Measurements from ENCODE around the gene PLEKHG7.
"Not testable (repeated sequence)": the region's sequence is repeated elsewhere in the genome, so short reads cannot be mapped to it uniquely, and the experiment has no call there.

Gene PLEKHG7, protein sequence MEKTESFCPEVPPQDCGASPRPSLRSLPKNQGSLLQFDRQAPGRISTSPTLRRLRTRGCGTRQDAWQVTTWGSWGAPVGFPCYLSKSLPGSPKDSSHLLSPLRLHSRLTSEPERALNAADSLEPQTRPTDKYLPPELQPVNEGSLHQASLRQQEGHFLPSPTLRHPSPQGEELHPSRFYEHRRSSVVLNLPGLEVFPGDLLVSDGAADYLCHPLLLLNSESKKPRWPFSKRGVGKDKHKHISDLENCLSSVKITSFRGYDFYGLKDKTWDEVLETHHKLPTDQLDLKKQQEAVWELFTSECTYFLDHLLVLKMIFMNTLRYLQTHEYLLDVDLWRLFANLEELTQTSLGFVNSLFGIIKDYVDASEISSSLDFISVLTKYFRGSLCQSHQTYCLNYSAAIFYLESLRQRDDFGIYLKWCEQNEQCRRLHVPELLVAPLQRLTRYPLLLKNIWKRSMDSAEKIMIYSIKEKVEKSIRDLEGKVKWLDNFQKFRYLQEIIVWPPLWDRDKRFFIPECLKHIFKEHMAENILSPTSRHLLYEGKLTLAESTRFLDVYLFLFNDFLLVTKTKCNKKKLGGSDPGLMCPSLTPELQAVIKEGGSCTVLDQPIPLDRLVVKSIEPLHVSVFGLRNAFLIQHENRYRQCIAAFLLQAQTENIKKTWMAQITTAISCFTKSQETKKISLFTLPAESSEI

GRCh38 chr12:92702754-92703679, at the start of gene PLEKHG7:
Gene PLEKHG7 (plus strand): TSS chr12:92702989. CDS start chr12:92706632, 3,643 bp downstream.
- no peak for DNase-seq

DNA sequence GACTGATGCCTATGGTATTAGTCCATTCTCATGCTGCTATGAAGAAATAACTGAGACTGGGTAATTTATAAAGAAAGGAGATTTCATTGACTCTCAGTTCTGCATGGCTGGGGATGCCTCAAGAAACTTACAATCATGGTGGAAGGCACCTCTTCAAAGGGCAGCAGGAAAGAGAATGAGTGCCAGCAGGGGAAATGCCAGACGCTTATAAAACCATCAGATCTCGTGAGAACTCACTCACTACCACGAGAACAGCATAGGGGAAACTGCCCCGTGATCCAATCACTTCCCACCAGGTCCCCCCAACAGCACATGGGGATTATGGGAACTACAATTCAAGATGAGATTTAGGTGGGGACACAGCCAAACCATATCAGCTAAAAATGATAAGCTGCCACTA, 48.5 kb upstream of the PLEKHG7 start:
- DNase-seq = not testable (repeated sequence)

DNA sequence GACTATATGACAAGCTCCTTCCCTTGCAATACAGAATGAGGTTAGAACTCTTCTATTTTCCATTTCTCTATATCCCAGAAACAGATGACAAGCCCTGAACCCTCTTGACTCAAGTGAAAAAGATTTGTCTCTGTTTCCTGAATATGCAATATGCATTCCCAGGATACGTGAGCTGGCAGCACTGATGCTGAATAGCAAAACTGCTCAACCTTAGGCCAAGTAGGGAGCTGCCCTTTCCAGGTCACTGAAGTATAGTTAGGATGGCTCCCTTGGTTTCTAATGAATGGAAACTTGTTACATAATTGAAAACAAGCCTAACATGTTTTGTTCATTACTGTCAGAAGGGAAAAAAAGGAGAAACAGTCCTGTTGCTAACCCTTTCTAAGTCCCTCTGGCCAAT, 47.9 kb upstream of the PLEKHG7 start:
- DNase-seq = no peak

GRCh38 chr12:92656911-92657310, 45.9 kb upstream of the PLEKHG7 start:
- no peak for DNase-seq

DNA sequence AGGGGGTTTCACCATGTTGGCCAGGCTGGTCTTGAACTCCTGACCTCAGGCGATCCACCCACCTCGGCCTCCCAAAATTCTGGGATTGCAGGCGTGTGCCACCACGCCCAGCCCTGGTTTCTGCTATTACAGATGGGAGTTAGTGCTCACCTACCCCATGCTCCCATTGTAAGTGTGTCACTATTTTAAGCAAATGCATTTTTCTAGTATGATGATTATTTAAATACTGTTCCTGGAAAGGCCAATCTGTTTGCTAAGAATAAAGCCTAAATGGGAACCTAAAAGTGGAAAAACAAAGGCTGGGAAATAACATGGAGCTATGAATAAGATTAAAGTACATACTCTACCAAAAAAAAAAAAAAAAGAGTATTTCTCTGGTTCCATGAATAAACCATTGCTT, 45.0 kb upstream of the PLEKHG7 start:
- DNase-seq = no peak

DNA sequence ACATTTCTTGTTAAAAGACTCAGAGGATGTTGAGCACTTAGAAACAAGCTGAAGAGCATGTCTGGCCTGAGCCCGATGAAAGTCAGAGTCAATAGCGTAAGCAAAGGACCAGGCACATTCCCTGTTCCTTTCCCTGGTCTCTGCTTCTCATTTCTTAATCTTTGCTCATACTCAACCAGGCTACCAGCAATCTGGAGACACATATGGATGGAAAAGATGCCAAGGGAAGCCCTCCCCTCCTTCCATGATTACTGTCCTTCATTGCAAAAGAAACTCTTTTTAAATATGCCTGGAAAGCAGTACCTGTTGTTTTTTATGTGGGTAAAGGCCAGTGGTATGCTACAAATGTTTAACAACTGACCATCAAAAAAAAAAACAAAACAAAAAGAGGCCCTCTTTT, 44.2 kb upstream of the PLEKHG7 start:
- DNase-seq = no peak

DNA sequence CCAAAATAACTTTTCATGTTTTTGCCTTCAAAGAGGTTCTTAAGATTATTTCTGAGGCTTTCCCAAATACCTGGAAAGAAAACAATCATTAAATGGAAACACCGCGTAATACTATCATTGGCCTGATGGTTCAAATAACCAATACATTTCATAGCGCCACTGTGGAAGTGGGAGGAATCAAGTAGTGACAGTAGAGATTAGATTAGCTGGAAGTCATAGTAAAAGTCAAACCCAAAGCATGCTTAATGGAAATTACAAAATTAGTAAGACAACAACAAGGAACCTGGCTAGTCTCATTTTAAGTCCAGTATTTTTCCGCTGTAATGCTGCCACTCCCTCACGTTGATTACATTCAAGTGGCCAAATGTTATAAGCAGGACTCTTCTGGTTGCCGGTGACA, 41.5 kb upstream of the PLEKHG7 start:
- no peak for DNase-seq

- DNase-seq = no peak
Measured at GRCh38 chr12:92665496-92665895, 37.3 kb upstream of the PLEKHG7 start.

- no peak for DNase-seq
Measured at GRCh38 chr12:92668739-92669138, 34.0 kb upstream of the PLEKHG7 start.

GRCh38 chr12:92671524-92671923, 31.3 kb upstream of the PLEKHG7 start:
- DNase-seq = not testable (repeated sequence)

GRCh38 chr12:92673756-92674155, 29.0 kb upstream of the PLEKHG7 start:
- no peak for DNase-seq

DNA sequence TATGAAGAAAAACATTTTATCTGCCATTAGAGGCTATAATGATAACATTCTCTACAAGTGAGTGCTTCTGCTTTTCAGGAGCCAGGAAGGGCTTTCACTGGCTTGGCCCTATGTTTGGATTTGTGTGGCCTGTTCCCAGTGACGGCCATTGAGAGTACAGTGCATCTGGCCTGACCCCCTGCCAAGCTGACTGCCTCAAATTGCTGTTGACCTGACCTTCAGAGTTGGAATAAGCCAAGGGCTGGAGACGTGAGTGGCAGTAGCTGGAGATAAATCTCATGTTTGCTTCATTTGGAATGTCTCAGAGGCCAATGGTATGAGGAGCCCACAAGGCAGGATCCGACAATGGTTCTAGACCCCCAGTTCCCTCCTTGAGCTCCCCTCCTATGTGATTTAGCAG, 28.3 kb upstream of the PLEKHG7 start:
- no peak for DNase-seq

DNA sequence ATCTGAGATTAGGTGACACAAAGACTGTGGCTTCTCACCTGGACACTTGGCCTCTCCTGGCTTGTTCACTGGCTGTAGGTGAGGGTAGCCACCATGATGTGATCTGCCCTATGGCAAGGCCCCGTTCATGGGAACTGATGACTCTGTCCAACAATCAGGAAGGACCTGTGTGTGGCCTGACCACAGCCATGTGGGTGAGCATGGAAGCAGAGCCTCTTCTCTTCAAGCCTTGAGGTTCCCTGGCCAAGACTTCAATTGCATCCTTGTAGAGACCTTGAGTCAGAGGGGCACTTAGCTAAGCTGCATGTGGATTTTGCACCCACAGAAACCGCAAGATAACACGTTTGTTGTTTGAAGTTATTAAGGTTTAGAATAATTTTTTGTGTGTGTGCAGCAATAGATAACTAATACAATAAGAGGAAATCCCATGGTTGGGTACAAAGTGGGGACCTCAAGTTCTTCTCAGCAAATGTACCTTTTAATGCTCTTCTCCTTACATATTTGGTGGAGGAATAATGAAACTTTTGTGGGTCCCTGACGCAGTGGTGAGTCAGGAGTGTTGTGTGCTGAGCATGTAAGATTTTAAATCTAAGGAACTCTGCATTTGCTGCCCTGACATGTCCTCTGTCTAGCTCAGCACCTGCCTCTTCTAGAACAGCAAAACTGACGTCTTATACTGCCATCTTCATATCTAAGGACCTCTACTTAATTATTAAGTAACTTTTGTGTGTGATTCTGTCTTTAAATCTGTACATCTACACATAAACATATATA, 27.5 kb upstream of the PLEKHG7 start:
- no peak for DNase-seq

DNA sequence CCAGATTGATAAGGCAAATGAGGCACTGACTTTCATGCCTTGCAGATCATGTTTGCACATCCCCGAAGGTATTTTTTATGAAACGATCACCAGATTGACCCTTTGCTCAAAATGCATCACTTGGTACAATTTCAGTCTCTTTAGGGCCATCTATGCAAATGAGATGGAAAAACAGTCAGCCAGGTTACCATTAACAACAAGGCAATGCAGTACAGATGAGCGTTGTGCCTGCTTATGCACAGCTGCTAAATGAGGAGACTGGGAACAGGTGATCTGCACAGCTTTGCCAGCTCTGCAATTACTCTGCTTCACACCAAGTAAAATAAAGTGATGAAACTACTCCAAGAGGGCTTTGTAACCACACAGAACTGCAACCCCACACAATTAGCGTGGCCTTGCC, 26.1 kb upstream of the PLEKHG7 start:
- DNase-seq = no peak

DNA sequence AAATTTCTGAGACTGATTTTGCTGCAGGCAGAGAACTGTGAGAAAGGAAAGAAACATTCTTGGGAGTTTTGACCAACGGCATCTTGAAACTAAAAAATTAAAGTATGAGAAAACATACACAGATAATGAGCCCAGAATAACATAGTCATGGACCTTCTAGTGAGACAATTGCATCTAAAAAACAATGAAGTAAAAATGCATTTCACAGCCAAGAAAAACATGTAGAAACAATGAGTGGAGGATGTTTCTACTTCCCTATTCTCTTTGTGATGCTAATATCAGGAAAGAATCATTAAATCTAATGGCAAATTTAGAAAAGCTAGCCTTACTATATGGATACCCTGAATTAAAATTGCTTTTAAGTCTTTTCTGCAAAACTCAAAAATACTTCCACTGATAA, 12.2 kb upstream of the PLEKHG7 start:
- no peak for DNase-seq

- no peak for DNase-seq
Measured at GRCh38 chr12:92695056-92695455, 7.7 kb upstream of the PLEKHG7 start.

GRCh38 chr12:92695577-92695976, 7.2 kb upstream of the PLEKHG7 start:
- DNase-seq = no peak

DNA sequence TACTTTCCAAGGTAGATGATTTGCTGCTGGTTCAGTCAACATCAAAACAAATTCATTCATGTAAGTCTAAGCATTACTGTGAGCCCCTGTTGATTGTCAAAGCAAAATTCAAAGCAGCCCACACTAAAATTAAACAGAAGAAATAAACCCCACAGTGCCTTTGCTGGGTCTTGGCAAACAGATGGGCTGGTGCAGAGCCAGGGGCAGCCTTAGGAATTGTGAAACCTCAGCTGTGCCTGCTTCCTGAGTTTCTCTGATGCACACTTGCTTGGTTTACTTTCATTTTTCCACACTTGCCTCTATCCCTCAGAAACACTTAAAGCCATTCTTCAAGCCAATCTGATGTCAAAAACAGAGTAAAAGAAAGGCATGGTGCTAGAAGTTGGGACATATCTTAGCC, 6.6 kb upstream of the PLEKHG7 start:
- DNase-seq = no peak

GRCh38 chr12:92698474-92698873, 4.3 kb upstream of the PLEKHG7 start:
- no peak for DNase-seq

DNA sequence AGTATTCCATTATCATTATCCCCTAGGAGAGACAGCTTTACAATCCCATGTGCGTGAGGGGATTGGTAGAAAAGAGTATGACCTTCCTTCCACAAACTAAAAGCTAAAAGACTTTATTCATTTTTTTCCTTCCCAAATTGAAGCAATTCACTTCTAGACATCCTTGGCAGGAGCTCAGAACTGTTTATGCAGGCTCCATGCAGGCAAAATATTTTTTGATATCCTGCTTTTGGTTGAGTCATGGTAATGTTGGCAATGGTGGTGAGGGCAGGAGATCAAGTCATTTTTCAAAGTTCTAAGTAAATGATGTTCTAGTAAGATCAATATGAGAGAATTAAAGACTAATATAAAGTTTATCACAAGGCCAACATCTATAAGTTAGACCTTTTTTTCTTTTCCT, 1.3 kb upstream of the PLEKHG7 start:
- DNase-seq = no peak

GRCh38 chr12:92703786-92704185, 997 bp downstream of the PLEKHG7 start:
- DNase-seq = no peak

- no peak for DNase-seq
Measured at GRCh38 chr12:92706594-92706993, 3.8 kb downstream of the PLEKHG7 start.

DNA sequence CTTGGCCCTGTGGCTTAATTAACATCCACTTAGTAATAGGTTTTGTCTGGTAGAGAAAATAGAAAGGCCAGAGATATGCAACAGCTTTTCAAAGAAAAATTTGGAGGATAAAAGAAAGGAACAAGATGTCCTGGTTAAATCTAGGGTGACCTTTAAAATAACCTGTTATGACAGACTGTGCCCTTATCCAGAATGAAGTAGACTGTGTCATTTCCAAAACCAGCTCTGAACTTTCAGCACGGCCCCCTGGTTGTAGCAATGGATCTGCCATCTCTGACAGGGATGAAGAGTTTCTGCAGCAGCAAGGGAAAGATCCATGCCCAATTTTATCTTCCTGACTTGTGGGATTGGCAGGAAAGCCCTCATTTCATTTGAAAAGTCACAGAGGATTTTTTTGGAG, 5.1 kb downstream of the PLEKHG7 start:
- no peak for DNase-seq
